Vagina (tissue), 2 donors: ENCODE data around the gene SYNM. TPM values are rescaled to one million over a fixed set of nuclear protein-coding genes. Genes with fewer than 3 reads are reported as not detected.

Experiments used
- DNase-seq, 2 donors: peaks; one replicate each; pipeline ENCODE4 v3.0.0-alpha.2; 2017; ENCODE audit errors: extremely low spot score in 2 of 2
- H3K27ac ChIP-seq: fragments of 200-600 bp; sonication (generic); one replicate; pipeline ENCODE4 v1.5.1; 2019
- H3K27me3 ChIP-seq: fragments of 200-600 bp; sonication (generic); one replicate; pipeline ENCODE4 v1.5.1; 2019
- H3K36me3 ChIP-seq, 2 donors: fragments of 200-600 bp; sonication (generic); one replicate each; pipeline ENCODE4 v1.5.1; 2017 to 2019
- H3K4me1 ChIP-seq: fragments of 200-600 bp; sonication (generic); one replicate; pipeline ENCODE4 v1.5.1; 2019
- H3K4me3 ChIP-seq, 2 donors: fragments of 200-600 bp; sonication (generic); 1 replicate in 1 of 2; 2 replicates in 1 of 2; pipeline ENCODE4 v1.5.1; 2016 to 2019
- H3K9me3 ChIP-seq: fragments of 200-600 bp; sonication (generic); one replicate; pipeline ENCODE4 v1.5.1; 2019
- CTCF ChIP-seq, 3 experiments: fragments of 450-650 bp in 2 of 3; fragments of 200-600 bp in 1 of 3; sonication (generic) in 1 of 3; IDR thresholded peaks; one replicate each; pipeline ENCODE4 v1.5.1; 2017 to 2019; ENCODE audit warnings: antibody characterized with exemption in 3 of 3, mild to moderate bottlenecking in 2 of 3, moderate library complexity in 2 of 3
- POLR2A ChIP-seq, 2 donors: fragments of 450-650 bp; IDR thresholded peaks; one replicate each; pipeline ENCODE4 v1.6.1; 2017; ENCODE audit warnings: antibody characterized with exemption in 2 of 2, mild to moderate bottlenecking in 2 of 2, moderate library complexity in 2 of 2
- POLR2AphosphoS5 ChIP-seq, 2 donors: sonication (generic); formaldehyde crosslinking; IDR thresholded peaks; one replicate each; pipeline ENCODE4 v1.9.0; 2017; ENCODE audit warnings: antibody characterized with exemption in 2 of 2, mild to moderate bottlenecking in 2 of 2, low read depth in 1 of 2; ENCODE audit not compliant: insufficient read depth in 1 of 2
- intact Hi-C: fragments of 100-400 bp; cut with DNase I; formaldehyde crosslinking; loops from one replicate; pipeline ENCODE4 v1.15.1; 2023
- total RNA-seq: library from RNA; depleted of rRNA; stranded (reverse); fragments of >200 nt; gene quantifications from one replicate; pipeline ENCODE4 v1.2.3, GENCODE V29; 2016

The SYNM gene
- total RNA-seq, 1 donor from 2014 or later: 62.6 TPM

GRCh38 chr15:99164119-99164518, 59.2 kb downstream of the SYNM start:
- DNase-seq: peak; percentile 13 to 19
- Histone ChIP-seq H3K27me3 (no peaks in the 10 kb centered on the region), H3K4me3 (no peak overlapping the region), H3K9me3 (no peaks in the 10 kb centered on the region), H3K4me1 (peaks cover 8% of the 10 kb centered on the region), H3K27ac (no peak overlapping the region), H3K36me3 (peaks cover 0 to 17% of the 10 kb centered on the region in 2 donors)
- TF ChIP-seq POLR2A (IDR thresholded peaks at IDR 0.05) (no peak), POLR2AphosphoS5 (IDR thresholded peaks at IDR 0.05; ENCODE audit: insufficient read depth in 1 of 2, low read depth in 1 of 2) (no peak), CTCF (IDR thresholded peaks at IDR 0.05) (no peak)
- intact Hi-C loops: no loop called here

GRCh38 chr15:99165020-99165790, 60.3 kb downstream of the SYNM start:
- H3K36me3 ChIP-seq: peaks cover 0 to 17% of the 10 kb centered on the region in 2 donors

GRCh38 chr15:99165956-99166689, 61.2 kb downstream of the SYNM start:
- H3K27me3 ChIP-seq: no peaks in the 10 kb centered on the region
- DNase-seq: peak; percentile 83 to 95
- no peak for TF ChIP-seq POLR2AphosphoS5 (IDR thresholded peaks at IDR 0.05; ENCODE audit: insufficient read depth in 1 of 2, low read depth in 1 of 2)
- TF ChIP-seq POLR2A (IDR thresholded peaks at IDR 0.05): no peak
- no peak for TF ChIP-seq CTCF (IDR thresholded peaks at IDR 0.05)
- no peak overlapping the region for H3K27ac ChIP-seq
- intact Hi-C loops: no loop called here
- no peak overlapping the region for H3K4me3 ChIP-seq
- H3K4me1 ChIP-seq: peaks cover 13% of the 10 kb centered on the region
- H3K9me3 ChIP-seq: no peaks in the 10 kb centered on the region
- peaks cover 0 to 22% of the 10 kb centered on the region in 2 donors for H3K36me3 ChIP-seq

More at GRCh38 chr15:99165020-99165790, 60.3 kb downstream of the SYNM start:
- TF ChIP-seq POLR2AphosphoS5 (IDR thresholded peaks at IDR 0.05; ENCODE audit: insufficient read depth in 1 of 2, low read depth in 1 of 2) (no peak), CTCF (IDR thresholded peaks at IDR 0.05) (no peak), POLR2A (IDR thresholded peaks at IDR 0.05) (no peak)
- H3K4me1 ChIP-seq: peaks cover 13% of the 10 kb centered on the region
- intact Hi-C loops: no loop called here
- no peaks in the 10 kb centered on the region for H3K9me3 ChIP-seq
- H3K27me3 ChIP-seq: no peaks in the 10 kb centered on the region
- H3K27ac ChIP-seq: no peak overlapping the region
- no peak overlapping the region for H3K4me3 ChIP-seq
- peak in 1 of 2 donors; percentile 34 for DNase-seq

- Histone ChIP-seq H3K27ac (peak overlapping the region; percentile 81), H3K4me1 (peaks cover 13% of the 10 kb centered on the region), H3K27me3 (no peaks in the 10 kb centered on the region), H3K9me3 (no peaks in the 10 kb centered on the region), H3K4me3 (no peak overlapping the region), H3K36me3 (peaks cover 0 to 16% of the 10 kb centered on the region in 2 donors)
- no peak for TF ChIP-seq POLR2A (IDR thresholded peaks at IDR 0.05)
- intact Hi-C loops: no loop called here
- peak in 1 of 2 donors; percentile 14 for DNase-seq
Observed at GRCh38 chr15:99167201-99167600, 62.3 kb downstream of the SYNM start.

- no peak for TF ChIP-seq POLR2AphosphoS5 (IDR thresholded peaks at IDR 0.05; ENCODE audit: insufficient read depth in 1 of 2, low read depth in 1 of 2)
- no peak for TF ChIP-seq CTCF (IDR thresholded peaks at IDR 0.05)
- no peak for TF ChIP-seq POLR2A (IDR thresholded peaks at IDR 0.05)
- H3K27ac ChIP-seq: peak overlapping the region; percentile 81
- H3K4me3 ChIP-seq: no peak overlapping the region
- no peaks in the 10 kb centered on the region for H3K27me3 ChIP-seq
- peaks cover 13% of the 10 kb centered on the region for H3K4me1 ChIP-seq
- peak in 1 of 2 donors; percentile 19 for DNase-seq
- intact Hi-C loops: no loop called here
- H3K36me3 ChIP-seq: peaks cover 0 to 16% of the 10 kb centered on the region in 2 donors
- H3K9me3 ChIP-seq: no peaks in the 10 kb centered on the region
Observed at GRCh38 chr15:99167640-99168039, 62.8 kb downstream of the SYNM start.
